ENCODE measurements around the gene TPK1.

Gene TPK1

GRCh38 chr7:144416341-144416740 lies 419.5 kb downstream of the TPK1 start:
- Mint-ChIP-seq H3K27ac (no peak overlapping the region), H3K27me3 (peaks cover 7% of the 10 kb centered on the region), H3K9me3 (peaks cover 3% of the 10 kb centered on the region), H3K4me1 (ENCODE audit: low read depth) (no peaks in the 10 kb centered on the region), H3K4me3 (no peak overlapping the region), H3K36me3 (ENCODE audit: low read depth) (no peaks in the 10 kb centered on the region)

GRCh38 chr7:144415858-144416257 lies 420.0 kb downstream of the TPK1 start:
- Mint-ChIP-seq H3K4me3 (no peak overlapping the region), H3K27ac (no peak overlapping the region), H3K36me3 (ENCODE audit: low read depth) (no peaks in the 10 kb centered on the region), H3K27me3 (peaks cover 8% of the 10 kb centered on the region), H3K4me1 (ENCODE audit: low read depth) (no peaks in the 10 kb centered on the region), H3K9me3 (peaks cover 3% of the 10 kb centered on the region)

GRCh38 chr7:144414815-144415214 lies 421.0 kb downstream of the TPK1 start:
- Mint-ChIP-seq H3K27ac (no peak overlapping the region), H3K4me1 (ENCODE audit: low read depth) (no peaks in the 10 kb centered on the region)

GRCh38 chr7:144410441-144410840 lies 425.4 kb downstream of the TPK1 start:
- Mint-ChIP-seq H3K9me3 (no peaks in the 10 kb centered on the region), H3K27me3 (peaks cover 9% of the 10 kb centered on the region), H3K4me1 (ENCODE audit: low read depth) (no peaks in the 10 kb centered on the region), H3K4me3 (no peak overlapping the region), H3K36me3 (ENCODE audit: low read depth) (no peaks in the 10 kb centered on the region), H3K27ac (no peak overlapping the region)

More at GRCh38 chr7:144414815-144415214, 421.0 kb downstream of the TPK1 start:
- Mint-ChIP-seq H3K36me3 (ENCODE audit: low read depth) (no peaks in the 10 kb centered on the region), H3K9me3 (peaks cover 3% of the 10 kb centered on the region), H3K27me3 (peaks cover 14% of the 10 kb centered on the region), H3K4me3 (no peak overlapping the region)

- Mint-ChIP-seq H3K27me3 (peaks cover 9% of the 10 kb centered on the region), H3K4me3 (no peak overlapping the region), H3K27ac (no peak overlapping the region), H3K36me3 (ENCODE audit: low read depth) (no peaks in the 10 kb centered on the region), H3K9me3 (no peaks in the 10 kb centered on the region), H3K4me1 (ENCODE audit: low read depth) (no peaks in the 10 kb centered on the region)
These were observed 427.7 kb downstream of the TPK1 start for GRCh38 chr7:144408121-144408520.

GRCh38 chr7:144407266-144407931 lies 428.5 kb downstream of the TPK1 start:
- Mint-ChIP-seq H3K27ac (no peak overlapping the region), H3K36me3 (ENCODE audit: low read depth) (no peaks in the 10 kb centered on the region), H3K4me1 (ENCODE audit: low read depth) (no peaks in the 10 kb centered on the region), H3K4me3 (no peak overlapping the region), H3K27me3 (peaks cover 9% of the 10 kb centered on the region), H3K9me3 (no peaks in the 10 kb centered on the region)

- Mint-ChIP-seq H3K36me3 (ENCODE audit: low read depth) (no peaks in the 10 kb centered on the region), H3K27ac (no peak overlapping the region), H3K4me1 (ENCODE audit: low read depth) (no peaks in the 10 kb centered on the region), H3K27me3 (peaks cover 4% of the 10 kb centered on the region), H3K9me3 (no peaks in the 10 kb centered on the region), H3K4me3 (no peak overlapping the region)
These were observed 430.9 kb downstream of the TPK1 start for GRCh38 chr7:144404946-144405345.

- no peaks in the 10 kb centered on the region for H3K4me1 Mint-ChIP-seq (ENCODE audit: low read depth)
- H3K36me3 Mint-ChIP-seq (ENCODE audit: low read depth): no peaks in the 10 kb centered on the region
- no peaks in the 10 kb centered on the region for H3K9me3 Mint-ChIP-seq
- no peak within 1 kb of the TSS for H3K27ac Mint-ChIP-seq
- no peaks in the 10 kb centered on the region for H3K27me3 Mint-ChIP-seq
- H3K4me3 Mint-ChIP-seq: no peak within 1 kb of the TSS
These were observed 432.2 kb downstream of the TPK1 start, which contains the start of gene NOBOX for GRCh38 chr7:144403649-144404061. Gene NOBOX, minus strand, starts transcription at chr7:144403693.

GRCh38 chr7:144403102-144403501 lies 432.8 kb downstream of the TPK1 start:
- no peaks in the 10 kb centered on the region for H3K36me3 Mint-ChIP-seq (ENCODE audit: low read depth)
- H3K4me1 Mint-ChIP-seq (ENCODE audit: low read depth): no peaks in the 10 kb centered on the region
- no peaks in the 10 kb centered on the region for H3K27me3 Mint-ChIP-seq
- no peak overlapping the region for H3K27ac Mint-ChIP-seq
- H3K9me3 Mint-ChIP-seq: no peaks in the 10 kb centered on the region
- no peak overlapping the region for H3K4me3 Mint-ChIP-seq

Data from stimulated activated naive CD8-positive, alpha-beta T cell treated with anti-CD3 and anti-CD28 coated beads, Interleukin-15, Interleukin-2, amounts not matched to agents 100 ng/mL and 50 ng/mL, for 24 hours (primary cell).